ENCODE measurements around the gene MC1R. TPM values are rescaled to one million over a fixed set of nuclear protein-coding genes. Genes with fewer than 3 reads are reported as not detected.
A peak's percentile ranks its signal among the peaks of the same experiment; 100 is the strongest.

MC1R gene
- total RNA-seq, 1 experiment from 2014 or later: 3.8 TPM

- peaks cover 47% of the 10 kb centered on the region for H3K27me3 Mint-ChIP-seq (ENCODE audit: low read depth)
- peaks cover 6% of the 10 kb centered on the region; the same call in 1 of the 2 replicates for H3K4me1 Mint-ChIP-seq
- ChIA-PET POLR2A (no interaction called here), CTCF (interaction anchor here (0.7 to 4.4 kb wide), 6 partner anchors 27 to 71 kb away, joined by 3 to 17 read pairs (median 4); partner anchors contain the start of genes DBNDD1 and MC1R)
- no peaks in the 10 kb centered on the region for H3K9me3 Mint-ChIP-seq
- no peak for DNase-seq (ENCODE audit: low spot score)
- no peak for ATAC-seq
- peak overlapping the region; percentile 75 for H3K4me3 Mint-ChIP-seq
- TF ChIP-seq PREB (CRISPR knock-in tag; IDR thresholded peaks at IDR 0.05; ENCODE audit: borderline replicate concordance) (no peak), E2F4 (CRISPR knock-in tag; IDR thresholded peaks at IDR 0.05; ENCODE audit: borderline replicate concordance, low read depth) (no peak), ESRRA (CRISPR knock-in tag; IDR thresholded peaks at IDR 0.05; ENCODE audit: borderline replicate concordance) (no peak), TEAD4 (CRISPR knock-in tag; IDR thresholded peaks at IDR 0.05) (no peak), RORB (CRISPR knock-in tag; IDR thresholded peaks at IDR 0.05) (no peak), ATF2 (CRISPR knock-in tag; IDR thresholded peaks at IDR 0.05; ENCODE audit: borderline replicate concordance, low read depth) (no peak), HMGA2 (CRISPR knock-in tag; IDR thresholded peaks at IDR 0.05) (no peak), ZSCAN18 (CRISPR knock-in tag; IDR thresholded peaks at IDR 0.05) (no peak), PRDM15 (CRISPR knock-in tag; IDR thresholded peaks at IDR 0.05) (no peak), CDX4 (CRISPR knock-in tag; IDR thresholded peaks at IDR 0.05; ENCODE audit: borderline replicate concordance) (no peak), PRRX2 (CRISPR knock-in tag; IDR thresholded peaks at IDR 0.05) (no peak), ZNF671 (CRISPR knock-in tag; IDR thresholded peaks at IDR 0.05) (no peak)
- H3K36me3 Mint-ChIP-seq: no peaks in the 10 kb centered on the region
- no peak overlapping the region; the same call in 1 of the 2 replicates for H3K27ac Mint-ChIP-seq
Measured at GRCh38 chr16:89949121-89949742, 30.6 kb downstream of the MC1R start.

GRCh38 chr16:89949756-89950155, 31.1 kb downstream of the MC1R start:
- ChIA-PET POLR2A (no interaction called here), CTCF (interaction anchor here (0.7 to 4.4 kb wide), 6 partner anchors 28 to 70 kb away, joined by 3 to 17 read pairs (median 3); partner anchors contain the start of gene MC1R)
- peak overlapping the region; percentile 75 for H3K4me3 Mint-ChIP-seq
- H3K27me3 Mint-ChIP-seq (ENCODE audit: low read depth): peaks cover 44% of the 10 kb centered on the region
- H3K27ac Mint-ChIP-seq: no peak overlapping the region; the same call in 1 of the 2 replicates
- no peaks in the 10 kb centered on the region for H3K9me3 Mint-ChIP-seq
- H3K36me3 Mint-ChIP-seq: no peaks in the 10 kb centered on the region
- TF ChIP-seq NR3C1 (CRISPR knock-in tag; conservative IDR thresholded peaks at IDR 0.05; ENCODE audit: low read depth) (no peak), JUN (CRISPR knock-in tag; IDR thresholded peaks at IDR 0.05) (no peak), ZNF671 (CRISPR knock-in tag; IDR thresholded peaks at IDR 0.05) (no peak), NR1H2 (CRISPR knock-in tag; IDR thresholded peaks at IDR 0.05) (no peak), FOXP1 (CRISPR knock-in tag; IDR thresholded peaks at IDR 0.05; ENCODE audit: borderline replicate concordance) (no peak), ZNF317 (CRISPR knock-in tag; IDR thresholded peaks at IDR 0.05; ENCODE audit: borderline replicate concordance, low read depth) (no peak), FOXJ3 (CRISPR knock-in tag; IDR thresholded peaks at IDR 0.05; ENCODE audit: borderline replicate concordance) (no peak), CDX4 (CRISPR knock-in tag; IDR thresholded peaks at IDR 0.05; ENCODE audit: borderline replicate concordance) (no peak), MYBL2 (CRISPR knock-in tag; IDR thresholded peaks at IDR 0.05) (no peak), ZNF416 (CRISPR knock-in tag; IDR thresholded peaks at IDR 0.05) (no peak), ZNF263 (CRISPR knock-in tag; IDR thresholded peaks at IDR 0.05; ENCODE audit: low read depth) (no peak), ZNF232 (CRISPR knock-in tag; IDR thresholded peaks at IDR 0.05) (no peak)
- ATAC-seq: no peak
- no peak for DNase-seq (ENCODE audit: low spot score)
- peaks cover 6% of the 10 kb centered on the region; the same call in 1 of the 2 replicates for H3K4me1 Mint-ChIP-seq

All from WTC11 (cell line).